Karpas-422 (cell line): ENCODE measurements around the gene DAB1. TPM values are rescaled to one million over a fixed set of nuclear protein-coding genes. Genes with fewer than 3 reads are reported as not detected.

ENCODE experiments used
- DNase-seq: peaks from one replicate; pipeline ENCODE4 v3.0.0-alpha.2; 2015
- H2AFZ ChIP-seq: fragments of 200-600 bp; sonication (generic); 2 replicates; pipeline ENCODE4 v1.6.1; 2014; ENCODE audit warnings: antibody characterized with exemption, low read length, mixed read lengths
- H3K27ac ChIP-seq: fragments of 200-600 bp; sonication (generic); 2 replicates; pipeline ENCODE4 v1.5.1; 2014; ENCODE audit warnings: mild to moderate bottlenecking, low read length, moderate library complexity
- H3K27me3 ChIP-seq: fragments of 200-600 bp; sonication (generic); 2 replicates; pipeline ENCODE4 v1.6.1; 2014; ENCODE audit warnings: low read length, mixed read lengths
- H3K36me3 ChIP-seq: fragments of 200-600 bp; sonication (generic); 2 replicates; pipeline ENCODE4 v1.6.1; 2014; ENCODE audit warnings: low read length, mixed read lengths; ENCODE audit not compliant: insufficient read depth
- H3K4me1 ChIP-seq: fragments of 200-600 bp; sonication (generic); 2 replicates; pipeline ENCODE4 v1.6.1; 2014; ENCODE audit warnings: mild to moderate bottlenecking, low read length, mixed read lengths
- H3K4me2 ChIP-seq: fragments of 200-600 bp; sonication (generic); 2 replicates; pipeline ENCODE4 v1.6.1; 2014; ENCODE audit warnings: low read length, low read depth, mild to moderate bottlenecking; ENCODE audit not compliant: poor library complexity, severe bottlenecking
- H3K4me3 ChIP-seq: fragments of 200-600 bp; sonication (generic); 2 replicates; pipeline ENCODE4 v1.5.1; 2014; ENCODE audit warnings: mild to moderate bottlenecking, antibody characterized with exemption, low read length, mixed read lengths
- H3K79me2 ChIP-seq: fragments of 200-600 bp; sonication (generic); 2 replicates; pipeline ENCODE4 v1.6.1; 2014; ENCODE audit warnings: mild to moderate bottlenecking, low read length, mixed read lengths
- H3K9ac ChIP-seq: fragments of 200-600 bp; sonication (generic); 2 replicates; pipeline ENCODE4 v1.6.0; 2014; ENCODE audit warnings: low read length
- H3K9me2 ChIP-seq: fragments of 200-600 bp; sonication (generic), shearing (Covaris generic); replicated peaks from 2 replicates; pipeline ENCODE4 v1.6.0; 2014; ENCODE audit warnings: mild to moderate bottlenecking, low read length, moderate library complexity; ENCODE audit not compliant: insufficient read depth
- H3K9me3 ChIP-seq: fragments of 300-700, 200-600 bp; sonication (generic); 2 replicates; pipeline ENCODE4 v1.6.1; 2014; ENCODE audit warnings: low read length, mixed read lengths
- H4K20me1 ChIP-seq: fragments of 200-600 bp; sonication (generic); 2 replicates; pipeline ENCODE4 v1.6.1; 2014; ENCODE audit warnings: mild to moderate bottlenecking, antibody characterized with exemption, low read length, low read depth; ENCODE audit not compliant: insufficient read depth
- total RNA-seq: library from RNA; depleted of rRNA; stranded (reverse); fragments of >200 nt; shearing (Covaris generic); gene quantifications from 2 replicates; pipeline ENCODE4 v1.2.3, GENCODE V29; 2014; ENCODE audit warnings: low replicate concordance

The DAB1 gene
- total RNA-seq, 1 experiment from 2014 or later, result 0.78 TPM

- H2AFZ ChIP-seq, result no peak overlapping the region
- no peaks in the 10 kb centered on the region for H3K79me2 ChIP-seq
- no peak overlapping the region for H3K9ac ChIP-seq
- DNase-seq, result no peak
- H3K4me1 ChIP-seq, result no peaks in the 10 kb centered on the region
- H3K4me3 ChIP-seq, result no peak overlapping the region
- H3K9me2 ChIP-seq, result no peaks in the 10 kb centered on the region
- no peak overlapping the region for H3K27ac ChIP-seq
- no peaks in the 10 kb centered on the region for H3K9me3 ChIP-seq
- H3K36me3 ChIP-seq, result no peaks in the 10 kb centered on the region
- no peaks in the 10 kb centered on the region for H4K20me1 ChIP-seq
- no peaks in the 10 kb centered on the region for H3K27me3 ChIP-seq
- H3K4me2 ChIP-seq, result no peak overlapping the region
These were observed 432.3 kb downstream of the DAB1 start for GRCh38 chr1:56991576-56991975.

GRCh38 chr1:56986397-56986796, 437.5 kb downstream of the DAB1 start:
- Histone ChIP-seq H2AFZ (no peak overlapping the region), H3K4me2 (no peak overlapping the region), H3K4me1 (no peaks in the 10 kb centered on the region), H3K27me3 (no peaks in the 10 kb centered on the region), H3K4me3 (no peak overlapping the region), H3K79me2 (no peaks in the 10 kb centered on the region), H4K20me1 (no peaks in the 10 kb centered on the region), H3K36me3 (no peaks in the 10 kb centered on the region), H3K9me3 (no peaks in the 10 kb centered on the region), H3K9ac (no peak overlapping the region), H3K27ac (no peak overlapping the region), H3K9me2 (no peaks in the 10 kb centered on the region)
- DNase-seq, result no peak

GRCh38 chr1:56985857-56986256, 438.0 kb downstream of the DAB1 start:
- H3K79me2 ChIP-seq, result no peaks in the 10 kb centered on the region
- DNase-seq, result no peak
- no peaks in the 10 kb centered on the region for H3K27me3 ChIP-seq

GRCh38 chr1:56983484-56983883, 440.4 kb downstream of the DAB1 start:
- no peaks in the 10 kb centered on the region for H3K27me3 ChIP-seq
- no peaks in the 10 kb centered on the region for H3K9me2 ChIP-seq
- H3K9ac ChIP-seq, result no peak overlapping the region
- no peak overlapping the region for H2AFZ ChIP-seq
- H4K20me1 ChIP-seq, result no peaks in the 10 kb centered on the region
- H3K4me1 ChIP-seq, result no peaks in the 10 kb centered on the region
- H3K4me3 ChIP-seq, result no peak overlapping the region
- no peak overlapping the region for H3K4me2 ChIP-seq
- no peak overlapping the region for H3K27ac ChIP-seq
- H3K9me3 ChIP-seq, result no peaks in the 10 kb centered on the region
- no peaks in the 10 kb centered on the region for H3K36me3 ChIP-seq
- no peak for DNase-seq
- H3K79me2 ChIP-seq, result no peaks in the 10 kb centered on the region

More at GRCh38 chr1:56985857-56986256, 438.0 kb downstream of the DAB1 start:
- Histone ChIP-seq H3K9me2 (no peaks in the 10 kb centered on the region), H3K4me1 (no peaks in the 10 kb centered on the region), H3K27ac (no peak overlapping the region), H3K4me3 (no peak overlapping the region), H3K4me2 (no peak overlapping the region), H4K20me1 (no peaks in the 10 kb centered on the region), H2AFZ (no peak overlapping the region), H3K9ac (no peak overlapping the region), H3K36me3 (no peaks in the 10 kb centered on the region), H3K9me3 (no peaks in the 10 kb centered on the region)

GRCh38 chr1:56979986-56980755, 443.7 kb downstream of the DAB1 start:
- H3K27ac ChIP-seq, result no peak overlapping the region
- no peak overlapping the region for H2AFZ ChIP-seq
- no peak overlapping the region for H3K9ac ChIP-seq
- no peaks in the 10 kb centered on the region for H3K79me2 ChIP-seq
- H3K27me3 ChIP-seq, result no peaks in the 10 kb centered on the region
- H3K4me3 ChIP-seq, result no peak overlapping the region
- no peaks in the 10 kb centered on the region for H3K4me1 ChIP-seq
- no peak for DNase-seq
- no peaks in the 10 kb centered on the region for H3K9me2 ChIP-seq
- H3K4me2 ChIP-seq, result no peak overlapping the region
- no peaks in the 10 kb centered on the region; the same call in 1 of the 2 replicates for H3K9me3 ChIP-seq
- H3K36me3 ChIP-seq, result no peaks in the 10 kb centered on the region
- no peaks in the 10 kb centered on the region for H4K20me1 ChIP-seq

GRCh38 chr1:56978819-56979218, 445.0 kb downstream of the DAB1 start:
- no peak overlapping the region for H2AFZ ChIP-seq
- no peaks in the 10 kb centered on the region for H3K36me3 ChIP-seq
- no peak for DNase-seq
- H3K9me3 ChIP-seq, result no peaks in the 10 kb centered on the region; the same call in 1 of the 2 replicates
- H3K79me2 ChIP-seq, result no peaks in the 10 kb centered on the region
- H3K27ac ChIP-seq, result no peak overlapping the region
- no peak overlapping the region for H3K9ac ChIP-seq
- no peak overlapping the region for H3K4me3 ChIP-seq
- H3K27me3 ChIP-seq, result no peaks in the 10 kb centered on the region
- H3K4me1 ChIP-seq, result no peaks in the 10 kb centered on the region
- no peaks in the 10 kb centered on the region for H4K20me1 ChIP-seq
- no peaks in the 10 kb centered on the region for H3K9me2 ChIP-seq
- no peak overlapping the region for H3K4me2 ChIP-seq

- H3K4me3 ChIP-seq, result no peak overlapping the region
- H3K27ac ChIP-seq, result no peak overlapping the region
- no peaks in the 10 kb centered on the region for H3K79me2 ChIP-seq
- no peaks in the 10 kb centered on the region for H4K20me1 ChIP-seq
- no peaks in the 10 kb centered on the region for H3K36me3 ChIP-seq
- no peak overlapping the region for H3K9ac ChIP-seq
- H2AFZ ChIP-seq, result no peak overlapping the region
- no peaks in the 10 kb centered on the region for H3K9me2 ChIP-seq
- H3K4me2 ChIP-seq, result no peak overlapping the region
- no peaks in the 10 kb centered on the region; the same call in 1 of the 2 replicates for H3K9me3 ChIP-seq
- H3K27me3 ChIP-seq, result no peaks in the 10 kb centered on the region
- DNase-seq, result no peak
- no peaks in the 10 kb centered on the region for H3K4me1 ChIP-seq
These were observed 445.9 kb downstream of the DAB1 start for GRCh38 chr1:56977910-56978309.

GRCh38 chr1:56975446-56975845, 448.4 kb downstream of the DAB1 start:
- H2AFZ ChIP-seq, result no peak overlapping the region
- no peak for DNase-seq
- H3K36me3 ChIP-seq, result no peaks in the 10 kb centered on the region

More at GRCh38 chr1:56975446-56975845, 448.4 kb downstream of the DAB1 start:
- H3K9ac ChIP-seq, result no peak overlapping the region
- no peaks in the 10 kb centered on the region for H3K27me3 ChIP-seq
- no peak overlapping the region for H3K4me2 ChIP-seq
- H3K27ac ChIP-seq, result no peak overlapping the region
- no peaks in the 10 kb centered on the region for H4K20me1 ChIP-seq
- no peak overlapping the region for H3K4me3 ChIP-seq
- H3K4me1 ChIP-seq, result no peaks in the 10 kb centered on the region
- no peaks in the 10 kb centered on the region; the same call in 1 of the 2 replicates for H3K9me3 ChIP-seq
- H3K79me2 ChIP-seq, result no peaks in the 10 kb centered on the region
- H3K9me2 ChIP-seq, result no peaks in the 10 kb centered on the region
